Smooth muscle cell (in vitro differentiated cells): ENCODE measurements around the gene ERG. TPM values are rescaled to one million over a fixed set of nuclear protein-coding genes. Genes with fewer than 3 reads are reported as not detected.
A peak's percentile ranks its signal among the peaks of the same experiment; 100 is the strongest.

Experiments used
- DNase-seq: peaks from one replicate; lab custom pipeline; 2025; ENCODE audit not compliant: unreplicated experiment; lab: John Stamatoyannopoulos, UW
- H2AFZ ChIP-seq: fragments of 200-600 bp; sonication (generic); 2 replicates; pipeline ENCODE4 v1.6.0; 2016; ENCODE audit warnings: antibody characterized with exemption, low read depth, mild to moderate bottlenecking
- H3F3A ChIP-seq: fragments of 200-600 bp; sonication (generic); 2 replicates; pipeline ENCODE4 v1.6.0; 2017; ENCODE audit warnings: antibody characterized with exemption, low read depth
- H3K27ac ChIP-seq: fragments of 200-600 bp; sonication (generic); 2 replicates; pipeline ENCODE4 v1.5.1; 2016; ENCODE audit warnings: low read depth, mild to moderate bottlenecking
- H3K27me3 ChIP-seq: fragments of 200-600 bp; sonication (generic); 2 replicates; pipeline ENCODE4 v1.6.1; 2016; ENCODE audit warnings: low read depth, mild to moderate bottlenecking
- H3K36me3 ChIP-seq: fragments of 200-600 bp; sonication (generic); 2 replicates; pipeline ENCODE4 v1.5.1; 2016; ENCODE audit warnings: low read depth
- H3K4me1 ChIP-seq: fragments of 200-600 bp; sonication (generic); 2 replicates; pipeline ENCODE4 v1.5.1; 2016; ENCODE audit warnings: low read depth
- H3K4me2 ChIP-seq: fragments of 200-600 bp; sonication (generic); 2 replicates; pipeline ENCODE4 v1.6.0; 2016; ENCODE audit warnings: mild to moderate bottlenecking
- H3K4me3 ChIP-seq: fragments of 200-600 bp; sonication (generic); 2 replicates; pipeline ENCODE4 v1.5.1; 2016; ENCODE audit warnings: mild to moderate bottlenecking
- H3K79me2 ChIP-seq: fragments of 200-600 bp; sonication (generic); 2 replicates; pipeline ENCODE4 v1.6.0; 2016; ENCODE audit warnings: low read depth, mild to moderate bottlenecking
- H3K9ac ChIP-seq: fragments of 200-600 bp; sonication (generic); 2 replicates; pipeline ENCODE4 v1.6.0; 2016; ENCODE audit warnings: low read depth
- H3K9me3 ChIP-seq: fragments of 200-600 bp; sonication (generic); replicated peaks from 2 replicates; pipeline ENCODE4 v1.5.1; 2016; ENCODE audit warnings: low read depth
- H4K20me1 ChIP-seq: fragments of 200-600 bp; sonication (generic); 2 replicates; pipeline ENCODE4 v1.6.0; 2016; ENCODE audit warnings: low read depth
- CTCF ChIP-seq: fragments of 200-600 bp; sonication (generic); IDR thresholded peaks from 2 replicates; pipeline ENCODE4 v1.5.1; 2017; ENCODE audit warnings: borderline replicate concordance, mild to moderate bottlenecking, antibody characterized with exemption; ENCODE audit not compliant: insufficient read depth, poor library complexity, severe bottlenecking
- WGBS: methylation state at CpG from one replicate; pipeline ENCODE4 v1.1.7; 2016; ENCODE audit warnings: low lambda C conversion rate; 5-methylcytosine and 5-hydroxymethylcytosine counted together
- polyA plus RNA-seq: library from polyadenylated mRNA; unstranded; fragments of >200 nt; fragmentation: Nextera tagmentation; extraction: Ambion mirVana; gene quantifications from 2 replicates; pipeline ENCODE4 v1.2.1, GENCODE V29; 2016
- total RNA-seq: library from RNA; depleted of rRNA; stranded (reverse); fragments of >200 nt; gene quantifications from 2 replicates; pipeline ENCODE4 v1.2.3, GENCODE V29; 2014

Gene ERG
- total and polyA plus RNA-seq, 2 experiments from 2014 or later = 11.0 to 14.4 TPM

DNA sequence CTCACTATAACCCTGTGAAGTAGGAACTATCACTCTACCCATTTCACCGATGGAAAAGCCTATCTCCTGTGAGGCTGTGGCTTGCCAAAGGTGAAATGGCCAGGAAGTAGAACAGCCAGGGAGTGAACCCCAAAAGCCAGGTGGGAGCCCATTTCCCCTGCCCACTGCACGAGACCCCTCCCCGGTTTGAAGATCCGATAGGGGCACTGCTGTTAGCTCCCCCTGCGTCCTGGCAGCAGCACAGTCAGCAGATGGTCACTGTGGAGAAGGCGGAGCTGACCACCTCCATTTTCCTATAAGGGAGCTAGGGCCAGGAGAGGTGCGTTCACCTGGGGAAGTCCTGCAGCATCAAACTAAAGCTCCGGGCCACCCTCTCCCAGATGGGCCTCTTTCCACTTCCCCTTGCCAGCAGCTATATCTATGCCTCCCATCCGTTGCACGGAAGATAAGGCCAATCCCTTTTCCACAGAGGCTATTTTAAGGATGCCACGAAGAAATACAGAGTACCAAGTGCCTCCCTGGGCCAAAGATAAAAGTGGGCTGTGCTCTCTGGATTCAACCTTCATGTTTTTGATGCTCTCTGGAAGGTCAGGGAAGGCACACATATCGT, 7.8 kb downstream of the ERG start:
- no peaks in the 10 kb centered on the region for H3K4me1 ChIP-seq
- no peak overlapping the region for H3K4me2 ChIP-seq
- H3F3A ChIP-seq = peaks cover 5% of the 10 kb centered on the region
- no peak overlapping the region for H3K4me3 ChIP-seq
- no peak for DNase-seq
- H3K79me2 ChIP-seq = no peaks in the 10 kb centered on the region
- no peak for TF ChIP-seq CTCF
- H4K20me1 ChIP-seq = no peaks in the 10 kb centered on the region
- no peaks in the 10 kb centered on the region for H3K9me3 ChIP-seq
- 78% methylated on average over 12 of the region's 12 CpGs for WGBS
- H3K27me3 ChIP-seq = no peaks in the 10 kb centered on the region
- no peaks in the 10 kb centered on the region for H3K36me3 ChIP-seq
- H2AFZ ChIP-seq = no peak overlapping the region
- no peak overlapping the region for H3K9ac ChIP-seq
- no peak overlapping the region for H3K27ac ChIP-seq

- no peak for DNase-seq
- Histone ChIP-seq H3K4me2 (no peak overlapping the region), H2AFZ (no peak overlapping the region), H4K20me1 (no peaks in the 10 kb centered on the region), H3K9me3 (no peaks in the 10 kb centered on the region), H3K36me3 (no peaks in the 10 kb centered on the region), H3K9ac (no peak overlapping the region), H3F3A (peaks cover 5% of the 10 kb centered on the region), H3K4me1 (no peaks in the 10 kb centered on the region), H3K27ac (peak overlapping the region; percentile 24), H3K27me3 (no peaks in the 10 kb centered on the region), H3K79me2 (no peaks in the 10 kb centered on the region), H3K4me3 (no peak overlapping the region)
- 93% methylated on average over 6 of the region's 6 CpGs for WGBS
- TF ChIP-seq CTCF = no peak
Measured at GRCh38 chr21:38489729-38490128, 8.5 kb downstream of the ERG start.

DNA sequence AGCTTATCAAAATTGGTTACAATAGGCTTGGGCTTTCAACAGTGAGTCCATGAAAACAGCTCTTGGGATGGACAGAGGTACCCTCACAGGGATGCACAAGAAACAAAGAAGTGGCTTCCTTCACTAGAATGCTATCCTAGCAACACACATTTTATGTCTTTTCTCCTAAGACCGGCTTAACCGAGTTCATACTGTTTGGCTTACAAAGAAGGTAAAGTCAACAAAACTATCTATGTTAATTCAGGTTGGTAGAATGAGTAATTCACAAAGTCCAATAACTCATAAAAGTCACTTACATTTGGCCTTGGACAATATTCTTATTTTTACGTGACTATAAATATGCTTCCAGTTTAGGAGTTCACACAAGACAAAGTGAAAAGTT, 9.0 kb downstream of the ERG start:
- no peaks in the 10 kb centered on the region for H3K9me3 ChIP-seq
- no peaks in the 10 kb centered on the region for H3K27me3 ChIP-seq
- H3K9ac ChIP-seq = no peak overlapping the region
- no peaks in the 10 kb centered on the region for H4K20me1 ChIP-seq
- peaks cover 5% of the 10 kb centered on the region for H3F3A ChIP-seq
- no peaks in the 10 kb centered on the region for H3K36me3 ChIP-seq
- 82% methylated on average over 3 of the region's 3 CpGs for WGBS
- peak overlapping the region; percentile 24 for H3K27ac ChIP-seq
- no peak overlapping the region for H3K4me3 ChIP-seq
- no peak for DNase-seq
- no peaks in the 10 kb centered on the region for H3K4me1 ChIP-seq
- H3K4me2 ChIP-seq = no peak overlapping the region
- no peaks in the 10 kb centered on the region for H3K79me2 ChIP-seq
- TF ChIP-seq CTCF = no peak
- no peak overlapping the region for H2AFZ ChIP-seq

DNA sequence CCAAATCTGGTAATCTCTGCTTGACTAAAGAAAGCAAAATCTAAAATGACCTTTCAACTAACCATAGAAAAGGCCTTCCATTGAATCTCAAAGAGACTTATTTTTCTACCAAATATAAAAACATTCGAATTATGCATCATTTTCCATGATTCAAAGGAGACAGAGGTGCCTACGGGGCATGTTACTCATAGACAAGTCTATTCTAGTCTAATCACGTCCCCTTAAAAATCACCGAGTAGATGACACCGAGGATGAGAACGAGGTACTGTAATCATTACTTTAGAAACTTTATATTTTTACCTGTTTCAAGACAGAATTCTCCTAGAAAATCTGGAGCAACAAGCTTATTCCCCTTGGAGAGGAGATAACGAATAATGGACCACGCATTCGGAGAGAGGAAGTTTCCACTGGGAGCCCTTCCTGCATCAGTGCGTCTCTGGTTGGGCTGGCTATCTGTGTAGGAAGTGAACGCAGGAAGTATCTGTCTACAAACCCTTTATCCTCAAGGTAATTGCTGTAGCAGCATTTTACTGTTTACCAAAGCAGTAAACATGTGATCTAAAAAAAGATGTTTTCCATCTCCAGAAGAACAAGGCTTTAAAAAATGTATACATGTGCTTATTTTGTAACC, 9.5 kb downstream of the ERG start:
- peak overlapping the region; percentile 24 for H3K27ac ChIP-seq
- H3K79me2 ChIP-seq = no peaks in the 10 kb centered on the region
- H3K4me1 ChIP-seq = no peaks in the 10 kb centered on the region
- peaks cover 5% of the 10 kb centered on the region for H3F3A ChIP-seq
- H3K9me3 ChIP-seq = no peaks in the 10 kb centered on the region
- no peak overlapping the region for H2AFZ ChIP-seq
- TF ChIP-seq CTCF = no peak
- no peaks in the 10 kb centered on the region for H3K36me3 ChIP-seq
- H4K20me1 ChIP-seq = no peaks in the 10 kb centered on the region
- DNase-seq = no peak
- WGBS = 61% methylated on average over 11 of the region's 11 CpGs
- H3K9ac ChIP-seq = no peak overlapping the region
- no peaks in the 10 kb centered on the region for H3K27me3 ChIP-seq
- H3K4me2 ChIP-seq = no peak overlapping the region
- no peak overlapping the region for H3K4me3 ChIP-seq
